ENCODE results near the gene YAF2. TPM values are rescaled to one million over a fixed set of nuclear protein-coding genes. Genes with fewer than 3 reads are reported as not detected.

YAF2 gene
- total RNA-seq, 2 donors from 2014 or later, result 19.4 to 27.3 TPM

GRCh38 chr12:42237853-42238239 lies 202 bp downstream of the YAF2 start:
- WGBS, 2 experiments (ENCODE audit: insufficient coverage in 1 of 2, insufficient read length in 1 of 2), result 0% methylated on average over 14 to 54 of the region's 54 CpGs
- Mint-ChIP-seq H3K36me3 (ENCODE audit: low read depth) (peaks cover 24% of the 10 kb centered on the region), H3K4me3 (peak overlapping the region; percentile 71), H3K27me3 (ENCODE audit: insufficient read depth) (peaks cover 72% of the 10 kb centered on the region), H3K9me3 (peaks cover 1% of the 10 kb centered on the region), H3K4me1 (peaks cover 8% of the 10 kb centered on the region), H3K27ac (no peak overlapping the region)
- no peaks in the 10 kb centered on the region for H3K4me1 ChIP-seq (ENCODE audit: control insufficient read depth, insufficient read depth, low read length)
- H3K27me3 ChIP-seq (ENCODE audit: control insufficient read depth, insufficient read depth, low read length, poor library complexity, severe bottlenecking), result peaks cover 27% of the 10 kb centered on the region
- TF ChIP-seq CTCF (conservative IDR thresholded peaks at IDR 0.05), result no peak
- peak overlapping the region; percentile 84 for H3K4me3 ChIP-seq (ENCODE audit: low read length)
- peak overlapping the region; percentile 62 for H3K9ac ChIP-seq (ENCODE audit: extremely low read depth, low read length, poor library complexity, severe bottlenecking)
- peak overlapping the region; percentile 87 for H3K27ac ChIP-seq (ENCODE audit: low read depth, low read length)
- no peaks in the 10 kb centered on the region for H3K9me3 ChIP-seq (ENCODE audit: control insufficient read depth, low read length)
- no peak for DNase-seq
- peaks cover 18% of the 10 kb centered on the region for H3K36me3 ChIP-seq (ENCODE audit: control insufficient read depth, insufficient read depth, low read length)

- Histone ChIP-seq H3K4me3 (ENCODE audit: low read length) (peak overlapping the region; percentile 88), H3K4me1 (ENCODE audit: control insufficient read depth, insufficient read depth, low read length) (no peaks in the 10 kb centered on the region), H3K9me3 (ENCODE audit: control insufficient read depth, low read length) (no peaks in the 10 kb centered on the region), H3K27ac (ENCODE audit: low read depth, low read length) (no peak overlapping the region), H3K36me3 (ENCODE audit: control insufficient read depth, insufficient read depth, low read length) (peaks cover 19% of the 10 kb centered on the region), H3K27me3 (ENCODE audit: control insufficient read depth, insufficient read depth, low read length, poor library complexity, severe bottlenecking) (peaks cover 27% of the 10 kb centered on the region), H3K9ac (ENCODE audit: extremely low read depth, low read length, poor library complexity, severe bottlenecking) (peak overlapping the region; percentile 73)
- H3K27me3 Mint-ChIP-seq (ENCODE audit: insufficient read depth), result peaks cover 66% of the 10 kb centered on the region
- H3K27ac Mint-ChIP-seq, result peak overlapping the region; percentile 74
- peak; percentile 95 for DNase-seq
- H3K36me3 Mint-ChIP-seq (ENCODE audit: low read depth), result peaks cover 27% of the 10 kb centered on the region
- peaks cover 10% of the 10 kb centered on the region for H3K4me1 Mint-ChIP-seq
- H3K9me3 Mint-ChIP-seq, result peaks cover 1% of the 10 kb centered on the region
- H3K4me3 Mint-ChIP-seq, result peak overlapping the region; percentile 71
- WGBS, 2 experiments (ENCODE audit: insufficient coverage in 1 of 2, insufficient read length in 1 of 2), result 0% methylated on average over 3 to 56 of the region's 56 CpGs
- peak; percentile 73 for TF ChIP-seq CTCF (conservative IDR thresholded peaks at IDR 0.05)
Observed at GRCh38 chr12:42237052-42237852, 796 bp downstream of the YAF2 start.

GRCh38 chr12:42236017-42236416 lies 2.0 kb downstream of the YAF2 start:
- TF ChIP-seq CTCF (conservative IDR thresholded peaks at IDR 0.05), result no peak
- 67 to 84% methylated on average over 1 to 4 of the region's 4 CpGs for WGBS, 2 experiments (ENCODE audit: insufficient coverage in 1 of 2, insufficient read length in 1 of 2)
- Mint-ChIP-seq H3K4me1 (peaks cover 11% of the 10 kb centered on the region), H3K36me3 (ENCODE audit: low read depth) (peaks cover 32% of the 10 kb centered on the region), H3K27me3 (ENCODE audit: insufficient read depth) (peaks cover 54% of the 10 kb centered on the region), H3K9me3 (no peaks in the 10 kb centered on the region), H3K4me3 (no peak overlapping the region), H3K27ac (no peak overlapping the region)
- H3K27me3 ChIP-seq (ENCODE audit: control insufficient read depth, insufficient read depth, low read length, poor library complexity, severe bottlenecking), result peaks cover 20% of the 10 kb centered on the region
- no peaks in the 10 kb centered on the region for H3K9me3 ChIP-seq (ENCODE audit: control insufficient read depth, low read length)
- peak overlapping the region; percentile 88 for H3K4me3 ChIP-seq (ENCODE audit: low read length)
- H3K9ac ChIP-seq (ENCODE audit: extremely low read depth, low read length, poor library complexity, severe bottlenecking), result no peak overlapping the region
- H3K36me3 ChIP-seq (ENCODE audit: control insufficient read depth, insufficient read depth, low read length), result peaks cover 19% of the 10 kb centered on the region
- no peak overlapping the region for H3K27ac ChIP-seq (ENCODE audit: low read depth, low read length)
- no peak for DNase-seq
- H3K4me1 ChIP-seq (ENCODE audit: control insufficient read depth, insufficient read depth, low read length), result no peaks in the 10 kb centered on the region

Measured in endodermal cell (in vitro differentiated cells).